GM18858 (cell line): ENCODE data around the gene APOL1.
"Not testable (repeated sequence)": the region's sequence is repeated elsewhere in the genome, so short reads cannot be mapped to it uniquely, and the experiment has no call there.

Experiments
- ATAC-seq: cut with Tn5 transposase; IDR thresholded peaks from one replicate; pipeline ENCODE4 v1.9.1; 2021; ENCODE audit not compliant: unreplicated experiment

The APOL1 gene

GRCh38 chr22:36263886-36264664 is 11.1 kb downstream of the APOL1 start:
- not testable (repeated sequence) for ATAC-seq

DNA sequence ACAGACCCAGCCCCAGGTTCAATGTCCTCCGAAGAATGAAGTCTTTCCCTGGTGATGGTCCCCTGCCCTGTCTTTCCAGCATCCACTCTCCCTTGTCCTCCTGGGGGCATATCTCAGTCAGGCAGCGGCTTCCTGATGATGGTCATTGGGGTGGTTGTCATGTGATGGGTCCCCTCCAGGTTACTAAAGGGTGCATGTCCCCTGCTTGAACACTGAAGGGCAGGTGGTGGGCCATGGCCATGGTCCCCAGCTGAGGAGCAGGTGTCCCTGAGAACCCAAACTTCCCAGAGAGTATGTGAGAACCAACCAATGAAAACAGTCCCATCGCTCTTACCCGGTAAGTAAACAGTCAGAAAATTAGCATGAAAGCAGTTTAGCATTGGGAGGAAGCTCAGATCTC is 14.1 kb downstream of the APOL1 start:
- ATAC-seq, result no peak

DNA sequence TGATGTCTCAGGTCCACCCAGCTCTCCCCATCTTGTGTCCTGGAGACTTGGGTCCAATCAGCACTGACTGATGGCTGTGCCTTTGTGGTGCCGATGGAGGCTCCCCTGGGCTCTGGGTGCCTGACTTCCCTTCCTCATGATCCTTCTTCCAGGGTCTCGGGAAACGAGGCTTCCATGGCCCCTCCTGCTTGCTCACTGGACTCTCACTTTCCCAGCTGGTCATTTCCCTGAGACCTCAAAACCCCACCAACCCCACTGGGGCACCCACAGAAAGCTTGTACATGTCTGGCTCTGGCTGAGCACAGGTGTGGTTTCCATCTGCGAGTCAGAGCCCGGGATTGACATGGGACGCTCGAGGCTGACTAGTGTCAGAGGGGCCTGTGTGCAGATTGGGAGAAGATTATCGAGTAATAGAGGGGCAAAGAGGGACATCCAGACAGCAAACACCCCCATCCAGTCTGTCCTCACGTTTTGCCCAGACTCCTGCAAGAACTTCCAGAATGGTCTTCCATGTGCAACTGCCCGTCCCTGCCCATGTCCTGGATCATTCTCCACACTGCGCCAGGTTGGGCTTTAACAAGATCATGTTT is 15.1 kb downstream of the APOL1 start:
- ATAC-seq, result no peak

GRCh38 chr22:36271231-36271630 is 18.3 kb downstream of the APOL1 start:
- ATAC-seq, result not testable (repeated sequence)

DNA sequence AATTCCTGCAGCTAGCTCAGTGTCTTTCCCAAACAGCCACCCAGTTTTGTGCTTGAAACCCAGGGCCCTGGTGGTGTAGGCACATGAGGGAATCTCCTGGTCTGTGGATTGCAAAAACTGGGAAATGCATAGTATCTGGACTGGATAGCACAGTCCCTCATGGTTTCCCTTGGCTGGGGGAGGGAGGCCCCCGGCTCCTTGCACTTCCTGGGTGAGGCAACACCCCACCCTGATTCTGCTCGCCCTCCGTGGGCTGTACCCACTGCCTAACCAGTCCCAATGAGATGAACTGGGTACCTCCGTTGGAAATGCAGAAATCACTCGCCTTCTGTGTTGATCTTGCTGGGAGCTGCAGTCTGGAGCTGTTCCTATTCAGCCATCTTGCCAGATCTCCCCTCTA is 19.0 kb downstream of the APOL1 start:
- not testable (repeated sequence) for ATAC-seq

DNA sequence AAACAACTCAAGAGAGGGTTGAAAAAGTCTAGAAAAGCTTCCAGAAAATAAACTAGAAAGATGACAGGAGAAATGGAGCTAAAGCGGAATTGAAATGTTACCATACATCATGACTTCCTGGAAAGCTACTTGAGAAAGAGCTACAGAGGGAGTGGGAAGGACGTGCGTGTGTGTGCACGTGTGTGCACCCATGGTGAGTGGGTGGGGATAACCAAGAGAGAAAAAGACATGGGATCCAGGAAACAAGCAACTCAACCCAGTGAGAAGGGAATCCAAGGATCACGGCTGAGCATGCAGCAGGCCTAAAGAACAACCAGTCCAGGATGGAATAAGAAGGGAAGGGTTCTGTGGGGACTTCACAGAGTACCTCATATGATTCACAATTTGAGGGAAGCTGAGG is 21.6 kb downstream of the APOL1 start:
- ATAC-seq, result no peak

- ATAC-seq, result no peak
These were observed 24.8 kb downstream of the APOL1 start for GRCh38 chr22:36277482-36278291.

GRCh38 chr22:36279219-36279666 is 26.3 kb downstream of the APOL1 start:
- ATAC-seq, result no peak

DNA sequence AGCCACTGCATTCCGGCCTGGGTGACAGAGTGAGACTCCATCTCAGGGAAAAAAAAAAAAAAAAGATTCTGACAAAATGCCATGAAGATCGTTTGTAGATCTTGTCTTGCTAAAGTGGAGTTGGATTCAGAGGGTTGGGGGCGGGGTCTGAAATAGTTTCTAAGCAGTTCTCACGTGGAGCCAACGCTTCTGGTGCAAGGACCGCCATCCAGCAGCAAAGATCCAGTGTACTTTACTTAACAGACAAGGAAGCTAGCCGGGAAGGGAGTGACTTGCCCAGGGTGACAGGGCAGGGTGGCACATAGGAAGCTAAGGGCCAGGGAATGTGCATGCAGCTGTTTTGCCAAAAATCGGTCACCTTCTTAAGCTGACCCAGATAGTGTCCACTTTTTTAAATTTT is 27.4 kb downstream of the APOL1 start:
- no peak for ATAC-seq

GRCh38 chr22:36281781-36282327 is 28.9 kb downstream of the APOL1 start:
- no peak for ATAC-seq

- no peak for ATAC-seq
These were observed 29.4 kb downstream of the APOL1 start for GRCh38 chr22:36282328-36282831.

DNA sequence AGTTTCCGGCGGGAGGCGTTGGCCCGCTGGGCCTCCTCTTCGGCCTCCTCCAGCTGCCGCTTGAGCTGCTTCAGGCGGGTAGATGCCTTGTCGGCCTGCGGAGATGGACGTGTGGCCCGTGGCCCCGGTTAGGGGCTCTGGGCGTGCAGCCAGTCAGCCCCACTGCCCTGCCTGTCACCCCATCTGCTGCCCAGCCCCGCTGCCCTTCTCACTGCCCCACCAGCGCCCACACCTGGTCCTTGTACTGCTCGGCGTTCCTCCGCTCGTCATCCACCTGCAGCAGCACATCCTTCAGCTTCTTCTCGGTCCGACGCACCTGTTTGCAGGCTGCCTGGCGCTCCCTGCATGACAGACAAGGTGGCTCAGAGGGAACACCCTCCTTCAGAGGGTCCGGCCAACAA is 31.2 kb downstream of the APOL1 start:
- no peak for ATAC-seq

DNA sequence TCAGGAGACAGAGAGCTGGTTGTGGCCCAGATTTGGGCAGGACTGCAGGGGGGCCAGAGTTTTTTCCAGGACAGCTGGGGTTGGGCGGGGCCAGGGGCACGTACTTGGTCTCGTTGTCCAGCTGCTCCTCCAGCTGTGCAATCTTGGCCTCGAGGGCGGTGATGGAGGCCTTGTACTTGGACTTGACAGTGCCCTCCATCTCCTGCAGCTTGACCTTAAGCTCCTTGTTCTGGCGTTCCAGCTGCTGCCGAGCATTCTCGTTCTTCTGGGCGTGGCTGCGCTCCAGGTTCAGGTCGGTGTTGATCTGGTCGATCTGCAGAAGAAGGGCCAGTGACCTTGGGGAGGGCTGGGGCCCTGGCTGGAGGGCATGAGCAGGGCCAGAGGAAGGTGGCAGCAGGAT is 32.1 kb downstream of the APOL1 start:
- ATAC-seq, result no peak

- ATAC-seq, result no peak
These were observed 32.6 kb downstream of the APOL1 start for GRCh38 chr22:36285545-36285944.

- no peak for ATAC-seq
These were observed 33.4 kb downstream of the APOL1 start for GRCh38 chr22:36286096-36286957.

DNA sequence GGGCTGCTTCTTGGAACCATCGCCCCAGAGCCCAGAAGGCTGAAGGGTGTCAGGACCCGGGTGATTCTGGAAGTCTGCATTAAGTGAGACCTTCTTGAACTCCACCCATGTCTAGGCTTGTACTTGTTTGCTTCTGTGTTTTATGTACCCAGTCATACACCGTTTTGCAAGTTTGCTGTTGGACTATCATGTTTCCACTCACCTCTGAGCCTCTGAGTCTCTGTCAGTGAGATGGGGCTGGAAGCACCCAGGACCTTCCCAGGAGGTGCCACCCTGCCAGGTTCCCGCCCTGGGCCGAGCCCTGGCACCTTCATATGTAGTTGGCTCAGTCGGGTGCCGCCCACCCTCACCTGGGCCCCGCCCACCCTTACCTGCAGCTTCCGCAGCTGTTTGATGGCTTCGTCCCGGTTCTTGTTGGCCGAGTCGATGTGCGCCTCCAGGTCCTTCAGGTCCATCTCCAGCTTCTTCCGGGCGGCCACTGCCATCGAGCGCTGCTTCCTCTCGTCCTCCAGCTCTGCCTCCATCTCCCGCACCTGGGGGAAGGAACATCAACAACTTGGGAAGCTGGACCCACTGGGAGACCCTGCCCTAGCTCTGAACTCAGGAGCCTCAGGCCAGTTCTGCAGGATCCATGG is 35.1 kb downstream of the APOL1 start:
- ATAC-seq, result no peak

DNA sequence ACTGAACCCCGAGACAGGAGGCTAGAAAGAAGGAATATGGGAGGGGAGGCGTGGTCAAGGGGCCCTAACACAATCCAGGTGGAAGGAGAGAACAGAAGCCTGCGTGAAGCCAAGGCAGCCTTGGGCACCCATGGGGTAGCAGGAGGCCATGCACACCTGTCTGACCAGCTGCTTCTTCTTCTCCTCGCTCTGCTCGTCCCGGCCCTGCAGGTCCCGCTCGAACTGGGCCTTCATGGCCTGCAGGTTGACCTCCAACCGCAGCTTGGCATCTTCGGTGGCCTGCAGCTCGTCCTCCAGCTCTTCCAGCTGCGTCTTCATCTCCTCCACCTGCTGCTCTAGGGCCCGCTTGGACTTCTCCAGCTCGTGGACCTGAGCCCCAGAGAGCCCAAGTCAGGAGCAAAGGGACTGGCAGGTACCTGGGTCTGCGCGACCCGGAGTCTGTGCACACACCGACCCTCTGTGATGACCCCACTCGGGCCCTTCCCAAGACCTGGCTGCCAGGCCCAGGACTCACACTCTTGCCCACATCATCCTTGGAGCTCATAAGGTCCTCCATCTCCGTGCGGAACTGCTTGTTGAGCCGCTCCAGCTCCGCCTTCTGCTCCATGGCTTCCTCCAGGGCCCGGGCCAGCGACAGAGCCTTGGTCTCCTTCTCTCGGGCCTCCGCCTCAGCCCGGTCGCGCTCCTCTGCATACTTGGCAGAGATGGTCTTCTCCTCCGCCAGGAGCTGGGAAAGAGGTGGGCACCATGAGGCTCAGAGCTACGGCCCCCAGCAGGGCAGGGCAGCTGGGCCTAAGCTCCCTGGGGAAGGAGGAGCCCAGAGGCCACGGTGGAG is 35.9 kb downstream of the APOL1 start:
- no peak for ATAC-seq

GRCh38 chr22:36289406-36289870 is 36.5 kb downstream of the APOL1 start:
- ATAC-seq, result no peak

DNA sequence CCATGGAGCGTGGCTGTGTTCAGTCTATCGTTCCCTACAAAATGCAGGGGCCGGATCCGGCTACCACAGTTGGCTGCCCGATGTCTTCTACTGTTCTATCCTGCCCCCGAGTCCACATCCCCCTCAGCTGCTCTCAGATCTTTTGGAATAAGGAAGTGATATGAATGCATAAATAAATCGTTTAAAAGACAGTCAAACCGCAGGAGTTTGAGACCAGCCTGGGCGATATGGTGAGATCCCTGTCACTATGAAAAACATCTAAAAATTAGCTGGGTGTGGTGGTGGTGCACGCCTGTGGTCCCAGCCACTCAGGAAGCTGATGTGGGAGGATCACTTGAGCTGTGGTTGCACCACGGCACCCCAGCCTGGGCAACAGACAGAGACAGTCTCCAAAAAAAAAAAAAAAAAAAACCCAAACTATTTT is 37.0 kb downstream of the APOL1 start:
- not testable (repeated sequence) for ATAC-seq
